Dedifferentiated amniotic fluid mesenchymal stem cell (primary cell): Measurements from ENCODE around the gene SYNE1.

Source experiments
- DNase-seq: peaks from one replicate; pipeline ENCODE4 v3.0.0-alpha.2; 2016; ENCODE audit errors: extremely low spot score

SYNE1 gene

DNA sequence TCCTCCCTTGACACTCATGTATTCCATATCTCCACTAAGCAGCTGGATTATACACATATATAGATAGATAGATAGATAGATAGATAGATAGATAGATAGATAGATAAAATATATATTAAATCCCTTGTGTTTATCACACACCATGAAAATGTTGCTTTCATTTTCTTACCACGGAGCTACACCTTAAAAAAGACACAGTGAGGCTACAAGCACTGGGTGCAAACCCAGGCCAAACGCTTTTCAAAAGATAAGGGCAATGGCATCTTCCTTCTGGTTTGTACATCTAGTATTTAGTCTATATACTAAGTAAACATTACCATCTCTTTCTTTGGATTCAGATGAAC, 452.6 kb downstream of the SYNE1 start:
- no peak for DNase-seq

- no peak for DNase-seq
These were observed 456.6 kb downstream of the SYNE1 start for GRCh38 chr6:152180601-152181000.

- no peak for DNase-seq
These were observed 460.9 kb downstream of the SYNE1 start for GRCh38 chr6:152176268-152176667.

- DNase-seq, result no peak
These were observed 463.2 kb downstream of the SYNE1 start for GRCh38 chr6:152173957-152174356.

GRCh38 chr6:152173321-152173720, 463.8 kb downstream of the SYNE1 start:
- DNase-seq, result peak; percentile 30

- DNase-seq, result no peak
These were observed 466.2 kb downstream of the SYNE1 start for GRCh38 chr6:152170702-152171667.

DNA sequence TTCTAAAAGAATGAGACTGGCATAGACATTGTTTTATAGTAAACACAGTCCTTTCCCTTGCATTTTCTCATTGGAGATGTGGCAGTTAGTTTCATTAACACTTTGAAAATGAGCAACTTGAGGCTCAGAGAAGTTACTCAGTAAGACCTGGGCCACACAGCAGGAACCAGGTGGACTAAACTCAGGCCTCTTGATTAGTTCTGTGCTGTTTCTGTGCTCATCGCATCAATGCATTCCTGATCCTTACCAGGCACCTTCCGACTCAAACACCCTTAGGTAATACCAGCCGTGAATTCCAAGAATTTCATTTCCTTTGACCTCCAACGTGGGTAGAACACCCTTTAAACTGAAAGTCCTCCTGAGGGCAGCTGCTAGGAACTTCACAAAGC, 466.9 kb downstream of the SYNE1 start:
- no peak for DNase-seq

GRCh38 chr6:152167641-152168603, 469.2 kb downstream of the SYNE1 start:
- DNase-seq, result no peak

GRCh38 chr6:152166897-152167296, 470.3 kb downstream of the SYNE1 start:
- no peak for DNase-seq

GRCh38 chr6:152166497-152166896, 470.7 kb downstream of the SYNE1 start:
- no peak for DNase-seq

- DNase-seq, result no peak
These were observed 472.2 kb downstream of the SYNE1 start for GRCh38 chr6:152164957-152165356.

DNA sequence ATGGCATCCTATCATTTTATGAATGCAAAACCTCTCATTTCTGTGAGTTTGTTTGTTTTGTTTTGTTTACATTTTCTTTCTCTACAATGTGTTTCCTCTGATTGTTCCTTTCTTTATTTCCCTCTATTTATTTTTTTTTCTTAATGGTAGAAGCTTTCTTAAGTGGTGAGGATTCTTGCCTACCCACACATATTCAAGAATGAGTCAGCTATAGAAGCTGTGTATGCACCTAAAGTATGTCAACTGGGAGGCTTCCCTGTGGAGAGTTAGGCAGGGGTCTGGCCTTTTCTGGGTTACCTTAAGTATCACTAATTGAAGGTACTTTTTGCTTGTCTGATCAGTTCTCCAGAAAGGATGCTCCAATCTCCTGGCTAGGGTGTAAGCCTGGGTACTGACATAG, 475.7 kb downstream of the SYNE1 start:
- no peak for DNase-seq

- no peak for DNase-seq
These were observed 476.8 kb downstream of the SYNE1 start for GRCh38 chr6:152160346-152160745.

- no peak for DNase-seq
These were observed 481.4 kb downstream of the SYNE1 start for GRCh38 chr6:152155792-152156191.

DNA sequence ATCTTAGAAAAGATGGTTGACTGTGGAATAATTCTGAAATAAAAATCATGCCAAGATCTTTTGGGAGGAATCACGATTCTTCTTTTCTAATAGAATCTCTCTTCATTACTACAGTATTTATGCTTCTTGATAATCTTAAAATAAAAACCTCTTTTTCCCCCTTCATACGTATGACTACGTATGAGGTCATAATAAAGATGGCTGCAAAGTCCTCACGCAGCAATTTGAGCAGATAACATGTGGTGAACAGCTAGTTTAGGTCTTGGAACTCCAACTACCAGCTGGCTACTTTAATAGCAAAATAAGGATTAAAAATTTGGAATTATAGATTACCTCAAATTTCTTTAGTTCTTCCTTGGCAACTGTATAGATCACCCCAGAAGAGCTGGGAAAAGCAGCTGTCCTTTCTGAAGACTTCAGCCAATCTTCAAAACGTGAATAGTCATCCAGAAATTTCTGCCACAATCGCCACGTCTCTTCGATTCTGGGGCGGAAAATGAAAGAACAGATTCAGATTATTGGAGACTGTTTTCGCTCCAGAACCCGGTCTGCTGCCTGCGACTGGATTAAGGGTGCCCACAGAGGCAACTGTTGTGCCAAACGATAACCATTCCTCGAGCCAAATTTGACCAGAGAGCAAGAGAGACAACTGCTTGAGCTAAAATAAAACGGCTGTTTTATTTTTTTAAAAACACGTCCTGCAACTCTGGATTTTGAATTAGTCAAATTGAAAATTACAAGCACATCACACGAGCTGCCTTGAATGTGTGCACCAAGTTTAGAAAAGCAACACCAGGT, 482.4 kb downstream of the SYNE1 start:
- DNase-seq, result no peak

- DNase-seq, result no peak
These were observed 485.2 kb downstream of the SYNE1 start for GRCh38 chr6:152151920-152152319.

- no peak for DNase-seq
These were observed 487.0 kb downstream of the SYNE1 start for GRCh38 chr6:152150196-152150595.

DNA sequence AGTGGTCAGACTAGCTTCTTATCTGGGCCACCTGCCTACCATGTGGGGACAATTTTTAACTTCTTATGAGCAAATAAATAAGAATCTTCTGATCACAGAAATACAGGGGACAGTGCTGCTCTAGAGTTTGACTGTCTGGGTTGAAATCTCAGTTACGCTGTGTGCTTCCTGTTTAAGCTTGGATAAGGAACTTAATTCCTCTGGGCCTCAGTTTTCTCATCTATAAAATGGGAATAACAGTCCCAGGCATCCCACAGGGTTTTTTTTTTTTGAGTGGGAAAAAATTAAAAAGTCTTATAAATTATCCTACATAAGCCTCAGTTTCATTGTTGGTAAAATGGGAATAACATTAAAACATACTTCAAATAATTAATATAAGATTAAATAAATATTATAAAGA, 488.8 kb downstream of the SYNE1 start:
- DNase-seq, result no peak

DNA sequence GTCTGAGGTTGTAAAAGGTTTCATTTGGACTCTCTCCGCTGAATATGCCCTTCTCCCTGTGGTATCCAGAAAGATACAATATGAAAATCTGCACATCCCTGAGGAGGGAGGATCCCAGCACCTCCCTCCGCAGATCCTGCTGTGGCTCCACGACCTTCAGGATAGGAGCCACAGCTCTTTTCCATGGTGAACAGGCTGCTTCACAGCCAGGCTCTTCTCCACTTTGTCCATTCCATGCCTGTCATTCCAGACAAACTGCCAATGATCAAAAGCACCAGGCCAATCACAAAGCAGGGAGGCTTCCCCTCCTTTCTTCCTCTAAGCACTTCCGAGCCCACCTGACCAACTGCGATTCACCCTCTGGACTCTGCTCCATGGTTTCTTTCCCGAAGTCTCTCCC, 489.9 kb downstream of the SYNE1 start:
- no peak for DNase-seq

DNA sequence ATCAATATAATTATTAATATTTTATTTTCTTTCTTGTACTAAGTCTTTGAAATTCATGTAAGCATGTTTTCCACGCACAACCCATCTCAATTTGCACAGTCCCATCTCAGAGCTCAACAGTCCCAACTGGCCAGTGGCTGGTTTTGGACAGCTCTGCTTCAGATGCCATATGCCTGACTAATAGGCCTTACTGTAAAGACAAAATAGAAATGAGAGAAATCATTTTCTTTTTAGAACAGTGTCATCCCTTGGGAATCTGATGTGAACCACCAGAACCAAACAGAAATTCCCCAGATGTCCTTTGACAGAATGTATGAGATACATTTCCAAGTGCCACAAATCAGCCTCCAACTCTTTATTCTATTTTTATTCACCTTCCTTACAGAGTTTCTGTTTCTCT, 490.8 kb downstream of the SYNE1 start:
- peak; percentile 53 for DNase-seq

- DNase-seq, result no peak
These were observed 493.8 kb downstream of the SYNE1 start for GRCh38 chr6:152143359-152143758.

DNA sequence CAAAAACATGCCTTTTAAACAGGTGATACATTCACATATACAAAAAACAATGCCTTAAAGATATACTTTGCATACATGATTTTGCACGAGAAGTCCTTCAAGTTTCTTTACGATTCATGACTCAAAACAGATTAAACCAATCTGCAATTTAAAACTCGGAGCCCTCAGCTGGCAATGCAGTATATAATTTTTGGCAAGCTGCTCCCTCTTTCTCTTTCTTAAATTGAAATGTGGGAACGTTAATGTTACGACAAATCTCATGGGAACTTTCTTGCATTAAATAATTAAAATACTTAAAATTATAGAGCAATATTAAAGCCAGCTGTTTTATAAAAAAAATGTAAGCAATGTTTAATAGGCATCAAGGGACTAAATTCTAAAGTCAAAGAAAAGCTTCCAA, 495.1 kb downstream of the SYNE1 start:
- no peak for DNase-seq
